Liver (tissue), 3 donors: ENCODE measurements around the gene TIMM13.

ENCODE experiments used
- ATF3 ChIP-seq: IDR thresholded peaks from 2 replicates; pipeline ENCODE4 v1.6.1; 2016; ENCODE audit warnings: antibody characterized with exemption
- CTCF ChIP-seq: fragments of 150-350 bp; IDR thresholded peaks from 2 replicates; pipeline ENCODE4 v1.5.1; 2017; ENCODE audit warnings: improper control_type of control experiment, low read depth, low read length; ENCODE audit not compliant: missing input control
- GABPA ChIP-seq, 2 donors: IDR thresholded peaks in 1 of 2; conservative IDR thresholded peaks in 1 of 2; 2 replicates each; pipeline ENCODE4 v1.6.1; 2016; ENCODE audit warnings: antibody characterized with exemption in 2 of 2, mild to moderate bottlenecking in 1 of 2, moderate library complexity in 1 of 2
- HNF4A ChIP-seq, 2 donors: conservative IDR thresholded peaks; 2 replicates each; pipeline ENCODE4 v1.6.1; 2016; ENCODE audit warnings: antibody characterized with exemption in 2 of 2, mild to moderate bottlenecking in 2 of 2
- HNF4G ChIP-seq: IDR thresholded peaks from 2 replicates; pipeline ENCODE4 v1.6.1; 2016; ENCODE audit warnings: antibody characterized with exemption
- MAX ChIP-seq: IDR thresholded peaks from 2 replicates; pipeline ENCODE4 v1.6.1; 2016; ENCODE audit warnings: antibody characterized with exemption
- REST ChIP-seq: IDR thresholded peaks from 2 replicates; pipeline ENCODE4 v1.6.1; 2016; ENCODE audit warnings: antibody characterized with exemption, mild to moderate bottlenecking
- TAF1 ChIP-seq: conservative IDR thresholded peaks from 2 replicates; pipeline ENCODE4 v1.6.1; 2016; ENCODE audit warnings: antibody characterized with exemption, mild to moderate bottlenecking
- YY1 ChIP-seq: IDR thresholded peaks from 2 replicates; pipeline ENCODE4 v1.6.1; 2016; ENCODE audit warnings: antibody characterized with exemption, mild to moderate bottlenecking
- donor health status: healthy.
- donor health status: healthy.

- TF ChIP-seq CTCF (no peak), YY1 (no peak), GABPA (IDR thresholded peaks at IDR 0.05 in 1 of 2, conservative IDR thresholded peaks at IDR 0.05 in 1 of 2) (no peak), REST (no peak), HNF4G (no peak), TAF1 (no peak), HNF4A (conservative IDR thresholded peaks at IDR 0.05) (no peak), ATF3 (no peak), MAX (no peak)
Observed at GRCh38 chr19:2446381-2446780, 19.0 kb upstream of the TIMM13 start.
